Measurements from ENCODE around the gene OCRL.

DNA sequence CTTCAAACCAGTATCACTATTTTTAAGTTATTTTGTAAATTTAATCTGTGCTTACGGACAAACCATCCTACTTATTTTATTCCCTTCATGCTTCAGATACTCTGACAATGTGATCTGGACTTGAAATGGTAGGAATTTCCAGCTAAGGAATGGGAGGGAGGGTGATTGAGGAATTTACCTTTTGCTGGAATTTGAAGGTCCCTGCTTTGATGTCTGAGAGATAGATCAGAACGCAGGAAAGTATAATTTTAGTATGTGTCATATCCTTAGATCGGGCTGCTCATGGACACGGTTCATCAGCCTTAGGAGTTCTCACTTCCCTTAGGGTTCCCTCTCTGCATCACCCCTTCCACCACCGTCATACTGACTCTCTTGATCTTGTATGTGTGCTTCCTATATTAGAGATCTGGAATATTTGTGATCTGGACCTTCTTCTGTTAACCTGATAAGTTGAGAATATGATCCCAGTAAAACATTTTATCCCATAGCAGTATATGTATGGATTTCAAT is 16.8 kb downstream of the OCRL start:
- TF ChIP-seq, protein P1, sequence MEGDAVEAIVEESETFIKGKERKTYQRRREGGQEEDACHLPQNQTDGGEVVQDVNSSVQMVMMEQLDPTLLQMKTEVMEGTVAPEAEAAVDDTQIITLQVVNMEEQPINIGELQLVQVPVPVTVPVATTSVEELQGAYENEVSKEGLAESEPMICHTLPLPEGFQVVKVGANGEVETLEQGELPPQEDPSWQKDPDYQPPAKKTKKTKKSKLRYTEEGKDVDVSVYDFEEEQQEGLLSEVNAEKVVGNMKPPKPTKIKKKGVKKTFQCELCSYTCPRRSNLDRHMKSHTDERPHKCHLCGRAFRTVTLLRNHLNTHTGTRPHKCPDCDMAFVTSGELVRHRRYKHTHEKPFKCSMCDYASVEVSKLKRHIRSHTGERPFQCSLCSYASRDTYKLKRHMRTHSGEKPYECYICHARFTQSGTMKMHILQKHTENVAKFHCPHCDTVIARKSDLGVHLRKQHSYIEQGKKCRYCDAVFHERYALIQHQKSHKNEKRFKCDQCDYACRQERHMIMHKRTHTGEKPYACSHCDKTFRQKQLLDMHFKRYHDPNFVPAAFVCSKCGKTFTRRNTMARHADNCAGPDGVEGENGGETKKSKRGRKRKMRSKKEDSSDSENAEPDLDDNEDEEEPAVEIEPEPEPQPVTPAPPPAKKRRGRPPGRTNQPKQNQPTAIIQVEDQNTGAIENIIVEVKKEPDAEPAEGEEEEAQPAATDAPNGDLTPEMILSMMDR (IDR thresholded peaks at IDR 0.05), result no peak
- TF ChIP-seq POLR2A (IDR thresholded peaks at IDR 0.05), result no peak
